HG03108 (cell line): Measurements from ENCODE around the gene HMGXB4.

Experiments used
- ATAC-seq: cut with Tn5 transposase; IDR thresholded peaks from one replicate; pipeline ENCODE4 v1.9.1; 2021; ENCODE audit warnings: moderate library complexity; ENCODE audit not compliant: unreplicated experiment

The HMGXB4 gene

DNA sequence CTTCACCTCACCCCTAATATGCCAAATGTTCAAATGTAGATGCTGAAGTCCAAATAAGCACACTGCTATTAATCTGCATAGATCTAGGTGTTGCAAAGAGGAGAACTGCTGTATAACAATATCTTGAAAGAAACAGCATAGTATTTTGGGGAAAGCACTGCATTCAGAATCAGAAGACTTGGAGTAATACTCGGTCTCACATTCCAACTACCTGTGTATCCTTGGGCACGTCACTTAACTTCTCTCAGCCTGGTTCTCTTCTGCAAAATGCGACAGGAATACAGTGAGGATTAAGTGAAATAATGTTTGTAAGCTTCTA, 332 bp upstream of the HMGXB4 start:
- ATAC-seq, result peak; percentile 21

DNA sequence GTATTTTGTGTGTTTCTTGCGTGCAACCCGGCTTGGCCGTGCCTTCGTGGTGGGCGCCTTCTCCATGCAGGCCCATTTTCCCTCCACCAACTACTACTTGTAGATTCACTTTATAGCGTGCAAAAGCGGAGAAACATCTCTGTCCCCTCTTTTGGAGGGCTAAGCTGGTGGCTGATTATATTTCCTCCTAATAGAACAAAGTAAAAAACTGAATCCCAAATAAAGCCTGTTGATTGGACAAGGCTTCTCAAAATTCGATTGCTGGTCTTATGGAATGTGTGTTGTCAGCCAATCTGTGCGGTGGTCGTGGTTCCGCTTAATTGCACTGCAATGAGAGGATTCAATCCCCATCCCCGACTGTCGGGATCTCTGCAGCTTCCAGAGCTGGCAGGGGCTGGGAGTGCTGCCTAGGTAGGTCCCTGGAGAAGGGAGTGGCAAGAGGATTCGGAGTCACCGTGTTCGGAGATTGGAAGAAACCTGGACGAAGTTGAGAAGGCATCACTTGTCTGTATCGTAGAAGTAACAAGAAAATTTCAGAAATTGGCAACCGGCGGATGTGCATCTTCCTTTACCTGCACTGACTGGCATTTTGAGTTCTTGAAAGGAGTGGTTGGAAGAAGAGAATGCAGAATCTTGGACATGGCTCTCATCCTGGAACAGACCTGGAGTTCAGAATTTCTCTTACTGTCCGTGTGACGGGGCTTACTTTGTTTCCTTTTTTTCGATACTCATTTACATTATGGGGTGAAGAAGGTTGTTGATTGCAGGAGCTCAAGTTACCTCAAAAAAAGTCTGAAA, 1.1 kb downstream of the HMGXB4 start:
- ATAC-seq, result no peak

- no peak for ATAC-seq
Observed at GRCh38 chr22:35264986-35265385, 7.7 kb downstream of the HMGXB4 start.

- ATAC-seq, result no peak
Observed at GRCh38 chr22:35266277-35266676, 9.0 kb downstream of the HMGXB4 start.

GRCh38 chr22:35269630-35270029, 12.3 kb downstream of the HMGXB4 start:
- ATAC-seq, result no peak

DNA sequence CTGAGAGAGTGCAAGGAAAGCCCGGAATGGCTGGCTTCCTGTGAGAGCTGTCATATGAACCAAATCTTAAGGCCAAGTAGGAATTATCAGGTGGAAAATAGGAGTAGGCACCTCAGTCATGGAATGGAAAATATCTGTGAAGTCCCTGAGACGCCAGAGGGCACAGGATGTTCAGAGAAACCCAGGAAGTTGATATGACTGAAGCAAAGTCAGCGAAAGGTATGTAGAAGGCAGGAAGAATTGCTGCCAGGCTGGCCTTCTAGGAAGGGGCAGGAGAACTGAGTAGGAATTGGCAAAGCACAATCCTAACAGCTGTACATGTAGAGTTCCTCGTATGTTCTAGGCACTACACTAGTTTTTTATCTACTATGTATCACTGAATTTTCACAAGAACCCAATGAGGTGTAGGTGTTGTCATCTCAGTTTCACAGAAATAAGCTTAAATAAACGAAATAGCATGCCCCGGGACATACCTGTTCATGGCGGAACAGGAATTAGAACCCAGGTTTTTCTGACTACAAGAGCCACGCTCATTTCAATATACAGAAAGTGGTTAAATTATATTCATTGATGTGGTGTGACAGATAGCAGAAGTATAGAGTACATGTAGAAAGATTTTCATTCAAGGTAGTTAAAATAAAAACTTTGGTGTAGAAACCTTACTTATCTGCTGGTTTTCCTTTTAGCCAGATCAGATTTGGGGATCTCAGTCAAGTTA, 17.0 kb downstream of the HMGXB4 start:
- ATAC-seq, result no peak

DNA sequence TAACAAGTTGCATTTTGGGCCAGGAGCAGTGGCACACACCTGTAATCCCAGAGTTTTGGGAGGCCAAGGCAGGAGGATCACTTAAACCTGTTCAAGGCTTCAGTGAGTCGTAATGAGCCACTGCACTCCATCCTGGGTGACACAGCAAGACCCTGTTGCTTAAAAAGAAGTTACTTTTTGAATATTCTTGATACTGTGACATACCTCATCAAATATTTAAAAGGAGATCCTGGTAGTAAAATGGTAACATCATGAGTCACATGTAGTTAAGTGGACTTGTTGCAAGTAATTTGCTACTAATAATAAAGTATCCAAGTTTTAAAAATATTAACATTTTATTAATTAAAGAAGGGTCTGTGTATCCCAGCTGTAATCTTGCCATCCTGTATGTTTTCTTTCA, 18.3 kb downstream of the HMGXB4 start:
- ATAC-seq, result no peak

- no peak for ATAC-seq
Observed at GRCh38 chr22:35276019-35276418, 18.7 kb downstream of the HMGXB4 start.

DNA sequence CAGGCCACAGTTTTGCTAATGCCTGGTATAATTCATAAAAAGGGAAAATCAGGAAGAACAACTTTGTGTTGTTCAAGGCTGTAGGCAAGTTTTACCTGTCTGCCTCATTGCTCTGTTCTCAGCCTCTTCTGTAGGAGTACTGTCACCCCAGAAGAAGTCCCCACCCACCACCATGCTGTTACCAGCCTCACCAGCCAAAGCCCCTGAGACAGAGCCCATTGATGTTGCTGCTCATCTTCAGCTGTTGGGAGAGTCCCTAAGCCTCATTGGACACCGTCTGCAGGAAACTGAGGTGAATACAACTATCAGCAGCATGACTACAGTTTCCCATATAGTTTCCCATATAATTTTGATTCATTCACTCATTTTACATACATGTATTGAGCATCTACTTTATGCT, 30.8 kb downstream of the HMGXB4 start:
- no peak for ATAC-seq

- ATAC-seq, result no peak
Observed at GRCh38 chr22:35292786-35293185, 35.5 kb downstream of the HMGXB4 start.

GRCh38 chr22:35296051-35296450, 38.8 kb downstream of the HMGXB4 start:
- ATAC-seq, result no peak

DNA sequence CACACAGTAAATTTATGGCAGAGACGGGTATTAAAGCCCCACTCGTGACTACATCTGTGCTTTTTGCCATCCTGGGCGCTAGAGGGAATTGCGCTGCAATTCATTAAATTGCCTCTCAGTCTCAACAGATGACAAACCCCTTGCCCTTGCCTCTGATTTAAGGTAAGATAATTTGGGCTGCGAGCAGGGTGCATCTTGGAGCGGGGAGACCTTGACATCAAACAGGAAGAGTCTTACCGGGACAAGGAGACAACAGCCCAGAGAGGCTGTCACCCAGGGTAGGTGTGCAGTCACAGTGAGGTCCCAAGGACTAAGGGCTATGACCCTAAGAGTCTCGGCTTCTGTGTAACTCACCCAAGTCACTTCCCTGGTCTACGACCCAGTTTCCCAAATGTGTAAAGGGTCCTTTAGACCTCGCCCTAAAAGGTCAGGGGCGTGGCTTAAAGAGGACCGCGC, 42.0 kb downstream of the HMGXB4 start:
- ATAC-seq, result peak; percentile 7

GRCh38 chr22:35299673-35300499, 42.6 kb downstream of the HMGXB4 start, which contains the start of gene TOM1:
TOM1 (plus strand) TSS chr22:35299894; CDS start chr22:35299929, 35 bp downstream.
- peak; percentile 95 for ATAC-seq

DNA sequence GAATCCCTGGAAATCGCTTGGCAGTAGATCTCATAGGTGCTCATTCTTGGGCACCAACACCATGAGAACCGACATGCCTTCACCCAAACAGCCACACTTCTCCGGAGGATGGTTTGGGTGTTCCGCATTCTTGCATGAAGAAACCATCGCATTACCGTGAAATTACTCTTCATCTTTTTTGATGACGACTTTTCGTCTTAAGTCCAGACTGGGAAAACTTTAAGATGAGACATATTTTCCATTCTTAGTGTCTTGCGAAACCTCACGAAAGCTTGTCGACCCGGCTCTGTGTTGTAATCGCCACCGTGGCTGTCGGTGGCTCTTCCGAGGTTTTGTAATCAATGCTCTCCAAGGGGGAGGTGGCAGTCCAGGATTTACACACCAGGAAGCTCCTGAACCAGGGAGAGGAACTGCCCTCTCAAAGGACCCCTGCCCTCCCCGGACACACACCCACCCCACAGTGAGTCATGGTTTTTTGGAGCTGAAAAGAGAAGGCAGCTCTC, 44.1 kb downstream of the HMGXB4 start:
- ATAC-seq, result no peak

DNA sequence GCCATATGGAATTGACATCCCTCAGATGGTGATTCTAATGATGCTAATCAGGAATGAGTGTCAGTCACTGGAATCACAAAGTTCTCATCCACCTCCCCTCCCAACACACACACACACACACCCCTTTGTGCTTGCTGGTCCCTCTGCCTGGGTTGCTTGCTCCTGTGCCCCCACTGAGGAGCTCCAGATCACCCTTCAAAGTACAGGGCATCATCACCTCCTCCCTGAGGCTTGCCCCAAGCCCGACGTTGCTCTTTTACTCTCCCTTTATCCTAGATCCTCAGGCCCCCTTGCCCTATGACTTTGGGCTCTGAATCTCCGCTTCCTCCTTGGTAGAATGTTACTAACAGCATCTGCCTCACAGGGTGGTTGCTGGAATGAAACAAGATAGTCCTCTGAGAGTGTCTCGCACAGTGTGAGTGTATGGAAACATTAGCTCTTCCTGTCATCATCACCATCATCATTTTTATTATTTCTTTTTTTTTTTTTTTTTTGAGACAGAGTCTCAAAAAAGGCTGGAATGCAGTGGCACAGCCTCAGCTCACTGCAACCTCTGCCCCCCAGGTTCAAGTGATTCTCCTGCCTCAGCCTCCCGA, 45.8 kb downstream of the HMGXB4 start:
- no peak for ATAC-seq

DNA sequence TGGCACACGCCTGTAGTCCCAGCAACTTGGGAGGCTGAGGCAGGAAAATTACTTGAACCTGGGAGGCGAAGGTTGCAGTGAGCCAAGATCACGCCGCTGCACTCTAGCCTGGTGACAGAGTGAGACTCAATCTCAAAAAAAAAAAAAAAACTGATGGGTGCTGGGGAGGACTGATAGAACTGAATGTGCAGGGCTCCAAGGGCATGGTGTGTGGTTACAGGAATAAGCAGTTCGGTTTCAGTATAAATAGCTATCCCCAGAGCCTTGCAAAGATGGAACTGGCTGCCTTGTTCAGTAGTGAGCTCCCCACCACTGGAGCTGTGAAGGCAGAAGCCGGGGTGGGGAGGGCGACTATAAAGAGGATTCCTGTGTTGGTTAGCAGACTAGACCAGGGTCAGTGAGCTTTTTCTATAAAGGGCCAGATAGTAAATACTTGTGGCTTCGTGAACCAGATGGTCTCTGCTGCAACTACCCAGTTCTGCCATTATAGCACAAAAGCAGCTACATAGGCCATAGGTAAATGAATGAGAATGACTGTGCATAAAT, 48.3 kb downstream of the HMGXB4 start:
- ATAC-seq, result no peak

GRCh38 chr22:35306350-35306967, 49.2 kb downstream of the HMGXB4 start:
- ATAC-seq, result no peak

DNA sequence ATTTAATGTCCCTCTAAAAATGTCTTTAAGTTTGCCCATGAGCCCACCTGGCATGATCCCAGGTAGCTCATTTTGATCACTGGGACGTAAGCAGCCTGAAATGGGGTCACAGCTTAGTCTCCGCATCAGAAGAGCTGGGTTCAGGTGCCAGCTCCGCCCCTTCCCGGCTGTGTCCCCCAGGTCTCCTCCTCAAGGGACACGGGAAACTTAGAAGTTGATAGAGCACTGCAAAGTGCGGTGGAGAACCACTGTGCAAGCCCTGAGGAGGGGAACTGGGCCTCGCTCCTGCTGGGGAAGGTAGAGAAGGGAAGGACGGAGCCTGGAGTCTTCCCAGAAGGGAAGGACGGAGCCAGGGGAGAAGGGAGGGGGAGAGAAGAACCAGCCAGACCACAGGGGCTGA, 50.1 kb downstream of the HMGXB4 start:
- ATAC-seq, result no peak

DNA sequence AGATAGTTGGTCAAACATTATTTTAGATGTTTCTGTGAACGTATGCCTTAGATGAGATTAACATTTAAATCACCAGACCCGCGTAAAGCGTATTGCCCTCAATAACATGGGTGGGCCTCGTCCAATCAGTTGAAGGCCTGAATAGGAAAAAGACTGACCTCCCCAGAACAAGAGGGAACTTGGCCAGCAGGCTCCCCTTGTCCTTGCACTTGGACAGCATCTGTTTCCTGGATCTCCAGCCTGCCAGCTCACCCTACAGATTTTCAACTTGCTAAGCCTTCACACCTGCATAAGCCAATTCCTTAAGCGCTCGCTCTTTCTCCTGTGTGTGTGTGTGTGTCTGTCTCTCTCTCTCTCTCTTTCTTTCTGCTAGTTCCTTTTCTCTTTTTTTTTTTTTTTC, 50.6 kb downstream of the HMGXB4 start:
- no peak for ATAC-seq

DNA sequence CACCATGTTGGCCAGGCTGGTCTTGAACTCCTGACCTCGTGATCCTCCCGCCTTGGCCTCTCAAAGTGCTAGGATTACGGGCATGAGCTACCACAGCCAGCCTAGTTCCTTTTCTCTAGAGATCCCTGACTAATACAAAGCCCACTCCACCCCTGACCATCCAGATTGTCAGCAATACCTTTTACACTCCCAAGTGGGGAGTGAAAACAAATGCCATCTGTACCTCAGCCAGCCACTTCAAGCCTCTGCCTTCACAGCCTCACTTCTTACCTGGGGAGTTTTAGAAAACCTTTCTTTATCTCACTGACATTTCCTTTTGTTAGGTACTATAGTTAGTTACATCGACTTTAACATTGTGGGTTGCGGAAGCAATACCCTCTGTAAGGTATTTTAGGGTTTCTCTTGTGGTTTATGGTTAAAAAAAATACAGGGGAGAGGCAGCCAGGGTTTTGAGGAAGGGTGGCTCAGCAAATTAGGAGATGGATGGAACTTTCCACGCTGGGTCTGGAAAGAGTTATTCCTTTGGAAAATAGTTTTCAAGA, 51.3 kb downstream of the HMGXB4 start:
- peak; percentile 37 for ATAC-seq
